Epidermal melanocyte (primary cell): Measurements from ENCODE around the gene FGF14.
A peak's percentile ranks its signal among the peaks of the same experiment; 100 is the strongest.

Experiments used
- DNase-seq: peaks from one replicate; pipeline ENCODE4 v3.0.0; 2011; ENCODE audit warnings: low spot score; ENCODE audit not compliant: insufficient read length

FGF14 gene

DNA sequence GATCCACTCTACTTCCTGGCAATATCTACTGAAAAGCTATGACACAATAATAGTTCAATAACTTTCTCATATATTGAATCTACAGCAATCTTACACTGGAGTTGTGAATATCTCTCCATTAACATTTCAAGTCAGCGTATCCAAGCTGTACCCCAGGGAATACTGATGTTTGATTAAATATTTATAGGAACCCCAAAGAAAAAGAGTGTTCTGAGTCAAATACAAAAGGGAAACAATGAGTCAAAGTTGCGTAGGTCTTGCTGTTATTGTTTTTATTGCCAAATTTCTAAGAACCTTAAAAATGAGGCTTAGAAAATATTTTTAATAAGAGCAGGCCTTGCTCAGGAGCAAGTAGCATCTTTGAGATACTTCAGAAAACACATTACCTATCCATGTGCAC, 415.5 kb downstream of the FGF14 start:
- DNase-seq = no peak

DNA sequence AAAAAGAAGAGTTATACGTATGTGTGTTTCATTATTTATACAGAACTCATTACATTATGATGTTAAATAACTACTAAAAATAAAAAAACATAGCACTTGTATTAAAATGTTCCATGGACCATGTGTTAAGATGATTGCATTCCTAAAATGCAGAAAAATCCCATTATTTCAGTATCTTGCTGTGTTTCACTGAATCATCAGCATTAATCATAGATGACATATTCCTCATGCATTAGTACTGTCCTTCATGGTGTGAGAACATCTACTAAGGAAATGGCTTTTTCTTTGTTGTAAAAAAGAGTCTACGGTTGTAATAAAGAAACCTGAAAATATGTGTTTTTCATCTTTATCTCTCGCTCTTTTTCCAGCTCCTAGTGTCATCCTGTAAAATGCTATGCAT, 416.5 kb downstream of the FGF14 start:
- no peak for DNase-seq

DNA sequence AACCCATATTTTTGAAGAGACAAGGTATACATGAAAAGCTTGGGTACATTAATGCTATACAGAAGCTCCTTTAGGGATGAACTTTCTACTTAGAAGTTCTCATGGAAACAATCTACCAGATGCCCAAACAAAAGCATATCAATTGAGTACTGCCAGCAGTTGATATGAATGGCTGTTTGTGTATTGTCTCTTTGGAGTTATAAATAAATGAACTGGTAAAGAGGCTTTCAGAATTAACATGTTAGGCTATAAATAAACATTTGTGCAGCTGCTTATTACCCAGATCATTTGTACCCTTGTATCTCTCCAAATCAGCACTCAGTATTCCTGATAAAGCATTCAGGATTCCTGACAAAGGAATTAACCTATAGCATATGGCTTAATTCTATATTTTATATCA, 418.9 kb downstream of the FGF14 start:
- DNase-seq = no peak

DNA sequence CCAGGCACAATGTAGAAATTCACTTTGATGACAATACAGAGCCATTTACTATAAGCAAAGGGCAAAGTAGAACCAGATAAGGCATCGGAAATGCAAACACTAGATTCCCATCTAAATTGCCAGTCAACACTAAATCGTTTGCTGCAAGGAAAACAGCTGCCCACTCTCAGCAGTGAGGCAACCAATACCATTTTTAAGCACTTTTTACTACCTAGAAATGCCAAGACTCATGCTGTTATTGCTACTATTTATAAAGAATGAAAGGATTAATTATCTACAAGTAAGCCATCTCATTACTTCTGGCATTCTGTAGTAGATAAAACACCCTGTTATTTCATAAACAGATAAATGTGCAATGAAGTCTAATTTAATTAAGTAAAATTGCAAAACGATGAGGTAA, 422.0 kb downstream of the FGF14 start:
- no peak for DNase-seq

DNA sequence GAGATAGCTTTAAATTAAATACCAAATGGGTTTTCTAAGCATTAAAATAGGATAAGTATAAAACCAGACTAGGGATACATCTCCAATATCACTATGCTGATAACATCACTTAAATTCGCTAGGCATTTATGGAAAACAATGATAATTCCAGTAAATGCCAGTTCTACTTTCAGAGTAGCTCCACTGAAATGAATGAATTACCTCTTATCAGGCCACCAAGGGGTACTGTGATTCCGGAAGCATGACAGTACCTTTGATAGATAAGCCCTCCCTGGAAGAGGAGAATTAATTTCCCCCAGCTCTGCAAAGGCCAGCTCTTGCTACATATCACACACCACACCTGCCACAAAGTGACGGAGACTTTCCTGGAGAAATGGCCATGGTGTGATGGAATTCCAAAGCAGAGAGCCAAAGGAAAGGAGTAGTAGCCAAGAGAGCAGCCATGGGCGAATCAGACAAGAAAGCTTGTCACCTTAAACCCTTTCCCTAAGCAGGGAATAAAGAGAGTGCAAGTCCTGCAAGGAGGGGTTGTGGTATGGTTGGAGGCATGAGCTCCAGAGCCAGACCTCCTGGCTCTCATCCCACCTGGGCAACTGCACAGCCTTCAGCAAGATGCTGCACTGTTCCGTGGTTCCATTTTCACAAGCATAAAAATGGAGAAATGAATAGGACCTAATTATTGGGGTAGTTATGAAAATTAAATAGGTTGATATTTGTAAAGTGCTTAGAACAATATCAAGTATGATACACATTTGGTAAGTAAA, 423.1 kb downstream of the FGF14 start:
- DNase-seq = no peak

DNA sequence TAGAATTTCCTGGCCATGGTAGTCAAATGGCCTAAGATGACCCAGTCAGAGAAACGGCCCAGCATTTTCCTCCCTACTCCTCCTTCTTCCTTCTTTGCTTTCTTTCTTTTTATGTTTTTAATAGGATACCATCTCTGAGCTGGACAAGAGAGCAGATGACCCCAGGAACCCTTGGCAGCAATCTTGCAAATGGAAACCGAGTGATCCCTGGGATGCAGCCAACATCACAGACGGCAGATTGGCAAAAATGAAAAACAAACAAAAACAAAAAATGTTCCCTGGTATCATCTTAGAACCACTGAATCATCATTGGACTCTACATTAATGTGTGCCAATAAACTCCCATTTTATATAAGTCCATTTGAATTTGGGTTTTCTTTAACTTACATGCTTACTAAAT, 424.4 kb downstream of the FGF14 start:
- no peak for DNase-seq

DNA sequence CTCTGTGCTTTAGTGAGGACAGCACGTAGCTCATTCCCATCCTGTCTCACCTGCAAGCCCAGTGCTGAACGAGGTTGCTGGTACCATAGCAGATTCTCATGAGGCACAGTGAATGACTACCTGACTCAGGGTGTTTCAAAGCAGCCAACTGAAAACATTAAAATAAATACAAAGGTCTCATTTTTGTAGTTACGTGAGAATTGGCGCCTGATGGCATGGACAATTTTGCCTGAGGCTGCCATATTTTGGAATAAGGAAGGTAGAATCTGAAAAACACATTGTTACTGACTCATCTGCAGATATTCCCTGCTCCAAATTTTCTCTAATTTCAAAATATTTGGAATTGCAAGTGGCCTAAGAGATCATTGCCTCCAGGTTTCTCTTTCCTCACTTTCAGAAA, 429.7 kb downstream of the FGF14 start:
- DNase-seq = no peak

DNA sequence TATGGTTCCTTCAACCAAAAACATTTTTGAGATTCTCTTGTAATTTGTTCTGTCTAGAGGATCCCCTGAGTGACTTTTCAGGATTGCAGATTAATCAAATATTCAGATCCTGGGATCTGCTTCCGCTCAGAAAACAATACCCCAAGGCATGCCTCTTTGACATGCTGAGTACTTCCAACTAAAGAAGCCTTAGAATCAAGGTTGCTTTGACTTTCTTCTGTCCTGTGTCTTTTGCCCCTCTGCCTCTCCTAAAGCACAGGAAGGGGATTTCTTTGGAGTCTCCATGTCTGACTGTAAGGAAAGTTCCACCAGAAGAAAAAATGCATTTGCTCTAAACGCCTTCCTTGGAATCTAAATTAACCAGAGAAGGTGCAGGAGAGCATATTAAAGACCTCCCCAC, 431.5 kb downstream of the FGF14 start:
- no peak for DNase-seq

DNA sequence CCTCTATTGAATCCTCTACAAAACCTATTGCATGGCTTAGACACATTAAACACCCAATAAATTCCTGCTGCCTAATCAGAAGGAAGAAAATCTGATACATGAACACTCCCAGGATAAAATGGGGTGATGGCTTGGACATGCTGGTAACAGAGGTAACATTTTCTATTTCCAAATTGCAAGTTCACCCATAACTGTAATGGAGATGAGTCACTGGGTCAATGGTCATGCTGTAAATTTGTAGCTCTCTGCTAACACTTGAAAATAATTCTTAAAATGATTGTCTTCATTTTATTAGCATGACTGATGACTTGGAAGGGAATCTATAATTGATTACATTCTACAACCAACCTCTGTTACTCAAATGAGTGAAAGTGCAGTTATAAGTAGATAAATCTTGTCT, 434.1 kb downstream of the FGF14 start:
- no peak for DNase-seq

DNA sequence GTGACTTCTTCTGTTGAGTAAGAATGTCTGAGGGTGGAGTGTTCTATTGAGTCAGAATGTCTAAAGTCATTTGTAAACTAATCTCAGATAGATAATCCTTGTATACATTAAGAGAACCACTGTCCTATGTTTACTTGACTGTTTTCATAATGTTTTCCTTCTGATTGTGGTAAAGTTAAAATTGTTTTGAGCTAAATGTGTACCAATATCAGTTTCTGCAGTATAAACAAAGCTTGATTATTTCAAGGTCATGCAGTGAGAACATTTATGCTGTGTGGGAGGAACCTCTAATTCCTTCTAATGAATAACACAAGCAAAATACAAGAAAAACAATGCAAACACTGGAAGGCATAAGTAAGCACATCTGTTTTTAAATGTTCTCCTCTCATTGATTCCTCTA, 434.6 kb downstream of the FGF14 start:
- no peak for DNase-seq

DNA sequence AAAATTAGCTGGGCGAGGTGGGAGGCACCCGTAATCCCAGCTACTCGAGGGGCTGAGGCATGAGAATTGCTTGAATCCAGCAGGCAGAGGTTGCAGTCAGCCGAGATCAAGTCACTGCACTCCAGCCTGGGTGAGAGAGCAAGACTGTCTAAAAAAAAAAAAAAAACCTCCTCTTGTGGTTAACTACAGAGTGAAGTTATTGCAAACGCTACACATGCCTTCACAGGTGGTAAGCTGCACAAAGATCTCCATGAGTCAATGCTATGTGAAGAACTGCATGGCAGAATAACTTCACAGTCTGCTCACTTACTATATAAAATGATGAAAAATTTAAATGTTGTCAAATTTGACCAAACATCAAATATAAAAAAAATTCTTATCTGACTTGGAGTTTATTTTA, 436.8 kb downstream of the FGF14 start:
- no peak for DNase-seq

DNA sequence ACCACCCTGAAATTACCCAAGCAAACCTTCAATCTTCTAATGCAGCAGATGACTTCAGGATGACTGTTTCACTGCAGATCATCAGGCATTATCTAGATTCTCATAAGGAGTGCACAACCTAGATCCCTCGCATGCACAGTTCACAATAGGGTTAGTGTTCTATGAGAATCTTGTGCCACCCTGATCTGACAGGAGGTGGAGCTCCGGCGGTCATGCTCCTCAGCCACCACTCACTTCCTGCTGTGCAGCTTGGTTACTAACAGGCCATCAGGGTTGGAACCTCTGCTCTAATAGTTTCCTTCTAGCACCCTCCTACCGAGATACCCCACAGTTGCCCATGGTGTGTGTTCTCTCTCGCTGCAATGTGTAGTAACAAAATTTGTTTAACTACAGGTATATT, 442.8 kb downstream of the FGF14 start:
- DNase-seq = no peak

DNA sequence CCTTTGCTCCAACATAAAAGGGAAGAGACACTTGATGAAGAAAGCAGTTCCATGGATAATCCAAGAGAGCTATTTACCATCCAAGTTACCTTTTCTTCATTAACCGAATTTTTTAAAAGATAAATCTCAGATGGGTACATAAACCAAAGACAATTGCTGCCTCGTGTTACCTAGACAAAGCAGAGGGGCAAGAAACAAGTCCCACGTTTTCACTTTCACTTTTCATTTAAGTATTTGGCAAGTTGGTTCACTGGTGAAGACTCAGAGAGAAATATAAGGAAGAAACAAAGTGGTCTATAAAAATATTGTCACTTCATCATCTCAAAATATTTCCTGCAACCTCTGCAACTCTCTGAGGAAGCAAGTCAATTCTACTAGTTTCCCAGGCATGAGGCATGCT, 446.1 kb downstream of the FGF14 start:
- no peak for DNase-seq

DNA sequence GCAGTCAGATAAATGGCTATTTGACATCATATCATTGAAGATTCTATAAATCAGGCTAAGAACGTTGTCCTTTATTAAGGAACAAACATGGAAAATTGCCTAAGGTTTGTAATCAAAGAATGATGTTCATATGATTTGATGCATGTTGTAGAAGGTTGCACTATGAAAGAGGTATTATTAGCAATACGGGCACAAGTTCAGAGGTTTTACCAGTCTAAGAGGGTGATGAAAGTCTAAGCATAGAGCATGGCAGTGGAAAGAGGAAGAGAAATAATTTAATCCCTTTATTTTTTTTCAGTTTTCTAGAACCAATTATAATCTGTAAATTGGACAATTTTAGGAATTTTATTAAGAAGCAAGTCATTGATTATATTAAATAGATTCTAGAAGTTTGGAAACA, 450.7 kb downstream of the FGF14 start:
- no peak for DNase-seq

DNA sequence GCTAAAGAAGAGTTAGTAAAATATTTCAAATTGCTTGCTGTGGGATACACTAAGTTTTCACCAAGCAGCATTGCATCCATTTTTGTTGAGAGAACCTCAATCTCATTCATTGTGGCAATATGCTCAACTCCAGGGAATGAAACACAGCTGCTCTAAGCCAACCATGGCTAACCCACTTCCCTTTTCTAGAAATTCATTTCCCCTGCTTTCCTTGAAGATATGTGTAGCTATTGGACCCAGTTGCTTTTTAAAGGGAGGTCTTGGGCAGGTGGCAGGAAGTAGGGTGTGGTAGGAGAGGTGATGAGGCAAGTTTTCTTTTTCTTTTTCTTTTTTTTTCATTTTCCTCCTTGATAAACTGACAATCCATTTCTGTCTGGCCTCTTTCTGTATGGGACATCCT, 452.2 kb downstream of the FGF14 start:
- DNase-seq = no peak

DNA sequence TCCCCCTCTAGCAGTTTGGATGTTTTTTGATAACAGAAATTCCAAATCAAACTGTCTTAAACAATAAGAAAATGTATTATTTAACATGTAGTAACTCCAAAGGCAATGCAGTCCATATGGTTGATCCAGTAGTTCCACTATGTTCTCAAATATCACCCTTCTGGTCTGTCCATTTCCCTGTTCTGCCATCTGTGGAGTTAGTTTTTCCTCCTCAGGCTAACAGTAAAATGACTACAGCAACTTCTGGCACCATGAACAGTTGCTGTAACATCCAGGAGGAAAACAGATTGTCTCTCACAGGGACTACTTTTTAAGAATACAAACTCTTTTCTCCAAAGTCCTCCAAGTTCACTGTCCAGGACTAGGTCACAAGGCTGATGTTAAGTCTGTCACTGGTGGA, 455.4 kb downstream of the FGF14 start:
- DNase-seq = no peak

DNA sequence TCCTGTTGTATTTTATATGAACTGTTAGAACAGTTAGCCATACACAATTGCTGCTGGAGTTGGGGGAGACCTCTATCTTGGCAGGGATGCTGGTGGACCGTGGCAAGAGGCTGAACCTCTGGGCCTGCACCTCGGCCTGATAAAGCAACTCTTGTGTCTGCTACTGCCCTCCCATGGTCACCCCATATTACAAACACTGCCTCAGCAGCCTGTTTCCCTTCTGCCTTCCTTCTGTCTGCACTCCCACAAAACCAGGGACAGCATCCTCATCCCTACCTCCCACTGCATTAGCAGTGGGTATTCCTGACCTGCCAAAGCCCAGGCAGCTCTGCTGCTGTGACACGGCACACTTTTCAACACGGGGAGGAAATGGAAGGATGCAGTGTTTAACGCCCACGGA, 456.4 kb downstream of the FGF14 start:
- DNase-seq = no peak

DNA sequence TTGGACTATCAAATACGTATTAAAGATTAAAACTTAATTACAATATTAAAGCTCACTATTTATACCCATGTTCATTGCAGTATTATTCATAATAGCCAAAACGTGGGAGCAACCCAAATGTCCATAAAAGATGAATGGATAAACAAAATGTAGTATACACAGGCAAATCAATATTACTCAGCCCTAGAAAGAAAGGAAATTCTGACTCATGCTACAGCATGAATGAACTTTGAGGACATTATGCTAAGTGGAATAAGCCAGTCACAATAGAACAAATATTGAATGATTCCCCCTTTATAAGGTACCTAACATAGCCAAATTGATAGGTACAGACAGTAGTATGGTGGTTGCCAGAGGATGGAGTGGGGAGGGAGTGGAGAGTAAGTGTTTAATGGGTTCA, 457.3 kb downstream of the FGF14 start:
- DNase-seq = no peak

DNA sequence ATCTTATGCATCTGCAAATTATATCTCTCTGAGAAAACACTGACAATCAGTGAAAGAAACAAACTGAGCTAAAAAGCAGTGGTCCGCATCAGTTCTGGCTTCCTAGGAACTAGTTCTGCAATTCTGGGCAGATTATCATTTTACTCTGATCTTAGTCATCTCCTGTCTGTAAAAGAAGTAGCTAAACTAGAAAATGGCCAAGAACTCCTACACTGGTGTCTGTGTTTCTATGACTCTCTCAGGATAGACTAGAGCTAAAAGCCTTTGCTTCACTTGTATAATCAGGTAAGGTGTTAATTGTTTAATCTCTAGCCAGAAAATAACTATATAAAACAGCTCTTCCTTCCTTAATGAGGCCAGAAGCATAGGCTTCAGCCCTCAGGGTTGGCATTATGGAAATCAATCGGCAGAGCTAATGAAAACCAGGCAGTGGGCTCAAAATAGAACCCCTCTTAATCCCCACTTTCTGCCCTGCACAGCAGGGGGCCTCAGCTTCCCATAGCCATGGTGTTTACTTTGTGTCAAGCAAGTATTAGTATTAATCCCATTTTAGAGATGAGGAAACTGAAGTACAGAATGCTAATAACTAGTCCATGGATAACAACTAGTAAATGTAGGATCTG, 459.2 kb downstream of the FGF14 start:
- DNase-seq = no peak

DNA sequence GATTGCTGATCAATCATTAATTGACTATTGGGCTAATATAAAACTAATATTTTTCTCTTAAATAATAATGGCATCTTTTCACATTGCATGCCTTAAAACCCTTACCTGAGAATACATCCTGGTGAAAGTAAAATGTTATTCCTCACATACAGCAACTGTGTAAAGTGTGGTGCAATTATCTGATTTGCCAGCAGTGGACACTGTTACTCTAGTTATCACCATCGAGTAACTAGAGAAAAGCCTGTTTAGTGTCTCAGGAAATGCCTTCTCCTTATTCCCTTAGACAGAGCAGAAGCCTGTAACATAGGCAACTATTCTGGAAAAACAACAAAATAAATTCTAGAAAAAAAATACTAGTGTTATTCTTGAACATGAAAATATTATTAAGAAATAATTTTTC, 459.8 kb downstream of the FGF14 start:
- peak; percentile 45 for DNase-seq

DNA sequence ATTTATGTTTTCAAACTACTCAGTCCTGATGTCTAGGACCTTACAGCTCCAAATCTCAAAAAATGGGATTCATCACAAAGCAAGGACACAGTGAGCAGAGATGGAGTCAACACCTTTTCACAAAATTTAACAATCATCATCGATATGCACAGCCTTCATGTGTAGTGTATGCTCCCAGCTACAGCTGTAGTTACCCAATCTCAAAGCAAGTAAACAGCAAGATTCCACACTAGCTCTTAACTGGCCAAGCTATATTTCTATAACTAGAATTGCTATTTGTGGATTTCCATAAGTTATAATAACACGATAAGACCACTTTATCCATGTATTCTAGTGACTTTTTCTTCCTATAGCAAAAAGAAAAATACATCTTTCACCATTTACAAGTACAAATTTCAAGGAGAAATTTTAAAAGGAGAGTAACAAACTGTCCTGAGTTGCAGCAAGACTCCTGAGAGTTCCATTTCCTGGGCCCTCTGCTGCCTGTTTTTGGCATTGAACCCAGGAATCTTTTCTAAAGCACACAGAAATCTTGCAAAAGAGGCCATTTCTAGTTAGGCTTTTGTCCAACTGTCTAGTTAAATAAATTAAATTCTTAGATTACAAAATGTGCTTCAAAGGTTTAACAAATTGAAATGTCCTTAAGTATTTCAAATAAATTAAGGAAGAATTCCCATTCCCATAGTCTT, 460.6 kb downstream of the FGF14 start:
- no peak for DNase-seq

DNA sequence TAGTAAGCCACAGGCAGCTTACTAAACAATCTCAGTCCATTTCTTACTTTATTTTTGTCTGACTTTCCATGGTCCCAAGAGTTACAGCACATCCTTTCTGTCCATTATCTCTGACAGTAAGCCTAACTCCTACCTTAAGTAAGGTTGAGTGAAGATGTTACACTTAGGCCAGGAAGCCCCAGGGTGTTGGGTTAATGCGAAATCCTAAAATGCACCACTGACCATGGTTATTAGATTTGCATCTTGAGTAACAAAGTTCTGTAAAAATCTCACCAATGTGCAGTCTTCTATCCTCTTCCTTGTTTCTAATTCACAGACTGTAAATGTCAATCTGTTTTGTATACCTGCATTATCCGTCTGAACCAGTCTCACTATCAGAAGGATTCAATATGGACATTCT, 462.5 kb downstream of the FGF14 start:
- DNase-seq = no peak

DNA sequence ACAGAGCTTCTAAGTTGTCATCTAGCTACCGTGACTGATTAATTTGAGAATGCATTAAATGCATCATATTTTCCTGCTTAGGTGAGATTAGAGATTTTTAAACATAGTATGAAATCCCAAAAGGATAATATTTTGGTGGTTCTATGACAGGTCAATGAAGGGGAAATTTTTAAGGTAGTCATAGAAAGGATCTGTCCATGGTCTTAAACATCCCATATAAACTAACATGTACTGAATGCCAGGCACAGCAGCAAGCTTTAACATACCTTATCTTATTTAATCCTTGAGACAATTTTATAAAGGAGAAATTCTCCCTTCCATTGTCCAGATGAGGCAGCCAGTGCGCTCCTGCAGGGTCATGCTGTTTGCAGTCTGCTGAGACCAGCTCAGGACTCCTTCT, 466.0 kb downstream of the FGF14 start:
- DNase-seq = no peak
